ENCODE data around the gene FMN1.

- no peak for TF ChIP-seq EZH2 (IDR thresholded peaks at IDR 0.05)
- TF ChIP-seq POLR2AphosphoS5 (IDR thresholded peaks at IDR 0.05; ENCODE audit: borderline replicate concordance, low read depth, low read length) = no peak
These were observed 98.9 kb downstream of the FMN1 start for GRCh38 chr15:33095641-33096040.

Data from SK-N-MC (cell line).